HepG2 (cell line): ENCODE data around the gene TNFRSF6B. TPM values are rescaled to one million over a fixed set of nuclear protein-coding genes. Genes with fewer than 3 reads are reported as not detected.

ENCODE experiments used
- DZIP1 ChIP-seq: sonication (generic); formaldehyde crosslinking; IDR thresholded peaks from 2 replicates; pipeline ENCODE4 v1.5.0; 2020; ENCODE audit warnings: mild to moderate bottlenecking, missing genetic modification reagents
- GFI1 ChIP-seq: sonication (generic); formaldehyde crosslinking; IDR thresholded peaks from 2 replicates; pipeline ENCODE4 v1.5.0; 2020; ENCODE audit warnings: missing genetic modification reagents, mild to moderate bottlenecking, borderline replicate concordance
- HOXD1 ChIP-seq: sonication (generic); formaldehyde crosslinking; IDR thresholded peaks from 2 replicates; pipeline ENCODE4 v1.5.0; 2020; ENCODE audit warnings: missing genetic modification reagents
- MAFK ChIP-seq, 2 experiments: IDR thresholded peaks in 1 of 2; conservative IDR thresholded peaks in 1 of 2; 2 replicates each; pipeline ENCODE4 v1.6.1; 2011; ENCODE audit warnings: improper control_type of control experiment in 2 of 2, low read length in 2 of 2
- RARA ChIP-seq: IDR thresholded peaks from 2 replicates; pipeline ENCODE4 v1.6.1; 2016; ENCODE audit warnings: missing genetic modification reagents, missing compliant biosample characterization
- RORA ChIP-seq: sonication (generic); formaldehyde crosslinking; IDR thresholded peaks from 2 replicates; pipeline ENCODE4 v1.5.0; 2020; ENCODE audit warnings: mild to moderate bottlenecking, missing genetic modification reagents, moderate library complexity
- SNAI1 ChIP-seq: sonication (generic); formaldehyde crosslinking; IDR thresholded peaks from 2 replicates; pipeline ENCODE4 v1.5.0; 2020; ENCODE audit warnings: mild to moderate bottlenecking, missing genetic modification reagents, borderline replicate concordance
- SNRNP70 ChIP-seq: fragments of 200-400 bp; formaldehyde crosslinking; IDR thresholded peaks from 2 replicates; pipeline ENCODE4 v1.6.1; 2017; ENCODE audit warnings: mild to moderate bottlenecking, low read depth, low read length, moderate library complexity
- THAP11 ChIP-seq: IDR thresholded peaks from 2 replicates; pipeline ENCODE4 v1.6.1; 2016; ENCODE audit warnings: missing biosample characterization, missing genetic modification reagents
- ZBTB43 ChIP-seq: sonication (generic); formaldehyde crosslinking; conservative IDR thresholded peaks from 2 replicates; pipeline ENCODE4 v1.4.0; 2020; ENCODE audit warnings: missing genetic modification reagents
- ZBTB7A ChIP-seq: sonication (generic); formaldehyde crosslinking; IDR thresholded peaks from 2 replicates; pipeline ENCODE4 v1.8.0; 2022; ENCODE audit warnings: mild to moderate bottlenecking, missing genetic modification reagents
- ZNF18 ChIP-seq: sonication (generic); formaldehyde crosslinking; IDR thresholded peaks from 2 replicates; pipeline ENCODE4 v1.8.0; 2022; ENCODE audit warnings: mild to moderate bottlenecking, missing genetic modification reagents; ENCODE audit not compliant: insufficient replicate concordance
- ZNF337 ChIP-seq: sonication (generic); formaldehyde crosslinking; IDR thresholded peaks from 2 replicates; pipeline ENCODE4 v1.5.1; 2020; ENCODE audit warnings: missing genetic modification reagents, low read depth, mild to moderate bottlenecking, borderline replicate concordance
- ZNF343 ChIP-seq: sonication (generic); formaldehyde crosslinking; IDR thresholded peaks from 2 replicates; pipeline ENCODE4 v1.4.0; 2020; ENCODE audit warnings: mild to moderate bottlenecking, missing genetic modification reagents
- ZNF512B ChIP-seq: sonication (generic); formaldehyde crosslinking; IDR thresholded peaks from 2 replicates; pipeline ENCODE4 v1.5.1; 2020; ENCODE audit warnings: missing genetic modification reagents, mild to moderate bottlenecking, borderline replicate concordance
- ZNF710 ChIP-seq: sonication (generic); formaldehyde crosslinking; IDR thresholded peaks from 2 replicates; pipeline ENCODE4 v1.5.0; 2020; ENCODE audit warnings: mild to moderate bottlenecking, missing genetic modification reagents, borderline replicate concordance
- ZNF746 ChIP-seq: sonication (generic); formaldehyde crosslinking; IDR thresholded peaks from 2 replicates; pipeline ENCODE4 v1.8.0; 2022; ENCODE audit warnings: mild to moderate bottlenecking, missing genetic modification reagents
- ZNF747 ChIP-seq: sonication (generic); formaldehyde crosslinking; IDR thresholded peaks from 2 replicates; pipeline ENCODE4 v1.8.1; 2023; ENCODE audit warnings: missing genetic modification reagents, mild to moderate bottlenecking, borderline replicate concordance
- ZSCAN25 ChIP-seq: sonication (generic); formaldehyde crosslinking; IDR thresholded peaks from 2 replicates; pipeline ENCODE4 v1.8.0; 2022; ENCODE audit warnings: mild to moderate bottlenecking, missing genetic modification reagents
- polyA plus RNA-seq, 8 experiments: library from polyadenylated mRNA; depleted of rRNA in 3 of 8; stranded (reverse) in 7 of 8; unstranded in 1 of 8; fragments of >200 nt; fragmentation: Illumina TruSeq in 4 of 8; extraction: Trizol in 4 of 8; gene quantifications; 2 replicates each; pipeline versions ENCODE4 v1.2.1 to v1.2.3, GENCODE V29; 2011 to 2016; ENCODE audit warnings: low read depth in 4 of 8, missing spikeins in 1 of 8, mixed read lengths in 1 of 8; ENCODE audit not compliant: insufficient read depth in 1 of 8
- total RNA-seq, 5 experiments: library from RNA; depleted of rRNA; stranded (reverse); fragments of >200 nt; fragmentation: Illumina TruSeq; extraction: Trizol; gene quantifications; 2 replicates each; pipeline ENCODE4 v1.2.3, GENCODE V29; 2016; ENCODE audit warnings: low read depth in 1 of 5

TNFRSF6B gene
- total and polyA plus RNA-seq, 2 of the 13 experiments (the other 11 are each of a cell fraction or from before 2014, with no cell fraction given) = 0.24 TPM; not detected in 1

- TF ChIP-seq ZNF710 (CRISPR knock-in tag) = 0 out of 2 replicates have a peak, but pooled peaks have one; percentile 15
- TF ChIP-seq THAP11 (CRISPR knock-in tag) = 0 out of 2 replicates have a peak, but pooled peaks have one; percentile 71
- 0 out of 2 replicates have a peak, but pooled peaks have one; percentile 62 for TF ChIP-seq ZNF512B (CRISPR knock-in tag)
- no peak for TF ChIP-seq HOXD1 (CRISPR knock-in tag)
- peak; percentile 7; the same call in 1 of the 2 replicates for TF ChIP-seq ZSCAN25 (CRISPR knock-in tag)
- peak; percentile 58; the same call in 1 of the 2 replicates for TF ChIP-seq DZIP1 (CRISPR knock-in tag)
- TF ChIP-seq ZBTB43 = 0 out of 2 replicates have a peak, but pooled peaks have one; percentile 12
- 0 out of 2 replicates have a peak, but pooled peaks have one; percentile 2 for TF ChIP-seq ZNF747 (CRISPR knock-in tag)
- TF ChIP-seq ZNF746 (CRISPR knock-in tag) = no peak
- TF ChIP-seq SNAI1 = 0 out of 2 replicates have a peak, but pooled peaks have one; percentile 85
- no peak for TF ChIP-seq ZNF18 (CRISPR knock-in tag)
- no peak for TF ChIP-seq ZNF337 (CRISPR knock-in tag)
- TF ChIP-seq ZNF343 (CRISPR knock-in tag) = no peak
- no peak for TF ChIP-seq MAFK (conservative IDR thresholded peaks at IDR 0.05 in 1 of 2, IDR thresholded peaks at IDR 0.05 in 1 of 2; ENCODE audit: low read length in 2 of 2)
- TF ChIP-seq GFI1 (CRISPR knock-in tag) = no peak
- TF ChIP-seq ZBTB7A (CRISPR knock-in tag) = no peak
- no peak for TF ChIP-seq RORA (CRISPR knock-in tag)
- TF ChIP-seq SNRNP70 = no peak
- TF ChIP-seq RARA (CRISPR knock-in tag) = no peak
Measured at GRCh38 chr20:63658749-63659187, 37.7 kb upstream of the TNFRSF6B start (continued).
